Amygdala (tissue), 56 donors: ENCODE data around the gene PABPC1L.

Experiments used
- DNase-seq, 56 donors: peaks; one replicate each; lab custom pipeline; 2025; lab: John Stamatoyannopoulos, UW

Gene PABPC1L

GRCh38 chr20:44897133-44897532 is 12.7 kb upstream of the PABPC1L start:
- no peak for DNase-seq

GRCh38 chr20:44900231-44900854 is 9.5 kb upstream of the PABPC1L start:
- no peak for DNase-seq

- DNase-seq, result peak in 20 of 56 donors; percentile 7 to 61 (median 24)
These were observed 7.9 kb upstream of the PABPC1L start for GRCh38 chr20:44901974-44902373.

- no peak for DNase-seq
These were observed 5.5 kb upstream of the PABPC1L start for GRCh38 chr20:44904377-44904776.

GRCh38 chr20:44908987-44909871 is 631 bp upstream of the PABPC1L start:
- no peak for DNase-seq

- DNase-seq, result no peak
These were observed 916 bp downstream of the PABPC1L start for GRCh38 chr20:44910690-44911262.

- peak in 4 of 56 donors; percentile 0 to 12 (median 6) for DNase-seq
These were observed 1.5 kb downstream of the PABPC1L start for GRCh38 chr20:44911264-44911921.

- DNase-seq, result no peak
These were observed 2.3 kb downstream of the PABPC1L start for GRCh38 chr20:44912189-44912588.

- DNase-seq, result no peak
These were observed 5.1 kb downstream of the PABPC1L start for GRCh38 chr20:44914924-44915323.

GRCh38 chr20:44916586-44916985 is 6.7 kb downstream of the PABPC1L start:
- no peak for DNase-seq

- DNase-seq, result no peak
These were observed 7.5 kb downstream of the PABPC1L start for GRCh38 chr20:44917399-44917798.

GRCh38 chr20:44918342-44918741 is 8.5 kb downstream of the PABPC1L start:
- DNase-seq, result no peak

GRCh38 chr20:44918761-44919160 is 8.9 kb downstream of the PABPC1L start:
- no peak for DNase-seq

GRCh38 chr20:44921447-44921846 is 11.6 kb downstream of the PABPC1L start:
- no peak for DNase-seq

- no peak for DNase-seq
These were observed 14.7 kb downstream of the PABPC1L start for GRCh38 chr20:44924541-44924940.

GRCh38 chr20:44928595-44928994 is 18.7 kb downstream of the PABPC1L start:
- no peak for DNase-seq

- DNase-seq, result no peak
These were observed 20.8 kb downstream of the PABPC1L start for GRCh38 chr20:44930517-44931168.

GRCh38 chr20:44931911-44932310 is 22.1 kb downstream of the PABPC1L start:
- DNase-seq, result no peak

- DNase-seq, result no peak
These were observed 23.1 kb downstream of the PABPC1L start for GRCh38 chr20:44932916-44933315.

- DNase-seq, result no peak
These were observed 26.6 kb downstream of the PABPC1L start for GRCh38 chr20:44936510-44936909.
